Thyroid gland (tissue), 4 donors: ENCODE measurements around the gene TRIM41. TPM values are rescaled to one million over a fixed set of nuclear protein-coding genes. Genes with fewer than 3 reads are reported as not detected.
"Not testable (repeated sequence)": the region's sequence is repeated elsewhere in the genome, so short reads cannot be mapped to it uniquely, and the experiment has no call there.

Experiments used
- DNase-seq, 2 donors: peaks; one replicate each; pipeline ENCODE4 v3.0.0-alpha.2; 2019
- H3K27ac ChIP-seq, 3 donors: fragments of 200-600 bp; sonication (generic); 1 replicate in 2 of 3; 2 replicates in 1 of 3; pipeline ENCODE4 v1.5.1; 2016 to 2019; ENCODE audit warnings: mild to moderate bottlenecking in 1 of 3, moderate library complexity in 1 of 3
- H3K27me3 ChIP-seq: fragments of 200-600 bp; sonication (generic); one replicate; pipeline ENCODE4 v1.5.1; 2019
- H3K36me3 ChIP-seq, 2 donors: fragments of 200-600 bp; sonication (generic); one replicate each; pipeline ENCODE4 v1.5.1; 2016 to 2019
- H3K4me1 ChIP-seq, 2 donors: fragments of 200-600 bp; sonication (generic); one replicate each; pipeline ENCODE4 v1.5.1; 2017 to 2019
- H3K4me3 ChIP-seq, 3 donors: fragments of 200-600 bp; sonication (generic); replicated peaks in 1 of 3; 1 replicate in 2 of 3; 2 replicates in 1 of 3; pipeline ENCODE4 v1.5.1; 2016; ENCODE audit warnings: mild to moderate bottlenecking in 1 of 3
- H3K9me3 ChIP-seq: fragments of 200-600 bp; sonication (generic); one replicate; pipeline ENCODE4 v1.5.1; 2017
- POLR2A ChIP-seq, 2 donors: fragments of 450-650 bp; IDR thresholded peaks; one replicate each; pipeline ENCODE4 v1.6.1; 2017; ENCODE audit warnings: antibody characterized with exemption in 2 of 2, mild to moderate bottlenecking in 2 of 2, moderate library complexity in 1 of 2
- WGBS, 2 donors: methylation state at CpG; one replicate each; pipeline ENCODE4 v1.1.5; 2017; 5-methylcytosine and 5-hydroxymethylcytosine counted together
- intact Hi-C: fragments of 100-400 bp; cut with DNase I; formaldehyde crosslinking; loops from one replicate; pipeline ENCODE4 v1.15.1; 2023
- total RNA-seq, 4 donors: library from RNA; depleted of rRNA; stranded (reverse); fragments of >200 nt; gene quantifications; one replicate each; pipeline ENCODE4 v1.2.3, GENCODE V29; 2016
- TF ChIP-seq, protein P1 (sequence below), 6 experiments: fragments of 200-600 bp in 3 of 6; fragments of 450-650 bp in 3 of 6; sonication (generic) in 3 of 6; IDR thresholded peaks; one replicate each; pipeline ENCODE4 v1.5.1; 2016 to 2019; ENCODE audit warnings: antibody characterized with exemption in 6 of 6, mild to moderate bottlenecking in 2 of 6, inconsistent platforms in 1 of 6, moderate library complexity in 1 of 6

Gene TRIM41
- total RNA-seq, 4 donors from 2014 or later = 18.8 to 31.1 (median 22.8) TPM

- no peaks in the 10 kb centered on the region for H3K36me3 ChIP-seq
- DNase-seq = no peak
- no peaks in the 10 kb centered on the region for H3K27me3 ChIP-seq
- H3K4me1 ChIP-seq = no peaks in the 10 kb centered on the region
- H3K9me3 ChIP-seq = no peaks in the 10 kb centered on the region
- H3K4me3 ChIP-seq = no peak overlapping the region
- intact Hi-C loops = no loop called here
- no peak overlapping the region for H3K27ac ChIP-seq
- 90 to 94% methylated on average over 40 of the region's 40 CpGs for WGBS, 2 donors
- TF ChIP-seq, protein P1, sequence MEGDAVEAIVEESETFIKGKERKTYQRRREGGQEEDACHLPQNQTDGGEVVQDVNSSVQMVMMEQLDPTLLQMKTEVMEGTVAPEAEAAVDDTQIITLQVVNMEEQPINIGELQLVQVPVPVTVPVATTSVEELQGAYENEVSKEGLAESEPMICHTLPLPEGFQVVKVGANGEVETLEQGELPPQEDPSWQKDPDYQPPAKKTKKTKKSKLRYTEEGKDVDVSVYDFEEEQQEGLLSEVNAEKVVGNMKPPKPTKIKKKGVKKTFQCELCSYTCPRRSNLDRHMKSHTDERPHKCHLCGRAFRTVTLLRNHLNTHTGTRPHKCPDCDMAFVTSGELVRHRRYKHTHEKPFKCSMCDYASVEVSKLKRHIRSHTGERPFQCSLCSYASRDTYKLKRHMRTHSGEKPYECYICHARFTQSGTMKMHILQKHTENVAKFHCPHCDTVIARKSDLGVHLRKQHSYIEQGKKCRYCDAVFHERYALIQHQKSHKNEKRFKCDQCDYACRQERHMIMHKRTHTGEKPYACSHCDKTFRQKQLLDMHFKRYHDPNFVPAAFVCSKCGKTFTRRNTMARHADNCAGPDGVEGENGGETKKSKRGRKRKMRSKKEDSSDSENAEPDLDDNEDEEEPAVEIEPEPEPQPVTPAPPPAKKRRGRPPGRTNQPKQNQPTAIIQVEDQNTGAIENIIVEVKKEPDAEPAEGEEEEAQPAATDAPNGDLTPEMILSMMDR (IDR thresholded peaks at IDR 0.05) = no peak
- no peak for TF ChIP-seq POLR2A (IDR thresholded peaks at IDR 0.05)
Observed at GRCh38 chr5:181281077-181281983, 58.2 kb downstream of the TRIM41 start.

DNA sequence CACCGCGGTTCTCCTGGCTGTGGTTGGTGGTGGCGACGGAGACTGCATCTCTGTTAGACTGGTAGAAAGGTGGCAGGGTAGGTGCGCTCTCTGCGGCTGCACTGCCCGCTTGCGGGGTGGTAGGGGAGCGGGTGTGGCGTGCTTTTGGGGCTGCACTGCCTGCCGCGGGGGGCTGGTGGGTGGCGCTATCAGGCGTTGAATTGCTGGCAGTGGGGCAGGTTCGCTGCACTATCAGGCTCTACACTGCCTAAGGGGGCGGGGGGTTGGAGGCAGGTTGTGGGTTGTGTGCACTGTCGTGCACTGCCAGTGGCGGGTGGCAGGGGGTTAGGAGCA lies 58.9 kb downstream of the TRIM41 start:
- no peaks in the 10 kb centered on the region for H3K9me3 ChIP-seq
- H3K27ac ChIP-seq = no peak overlapping the region
- TF ChIP-seq, protein P1 (IDR thresholded peaks at IDR 0.05) = no peak
- no peak for TF ChIP-seq POLR2A (IDR thresholded peaks at IDR 0.05)
- intact Hi-C loops = no loop called here
- H3K27me3 ChIP-seq = no peaks in the 10 kb centered on the region
- no peaks in the 10 kb centered on the region for H3K4me1 ChIP-seq
- H3K36me3 ChIP-seq = no peaks in the 10 kb centered on the region
- no peak overlapping the region for H3K4me3 ChIP-seq
- DNase-seq = no peak
- 84 to 97% methylated on average over 16 to 18 of the region's 18 CpGs for WGBS, 2 donors

- 85 to 93% methylated on average over 9 to 13 of the region's 16 CpGs for WGBS, 2 donors
- H3K9me3 ChIP-seq, H3K4me1 ChIP-seq, H3K4me3 ChIP-seq, H3K27ac ChIP-seq, DNase-seq, H3K27me3 ChIP-seq, H3K36me3 ChIP-seq, intact Hi-C loops: not testable (repeated sequence)
Observed at GRCh38 chr5:181282415-181282814, 59.3 kb downstream of the TRIM41 start.

GRCh38 chr5:181282874-181283273 lies 59.8 kb downstream of the TRIM41 start:
- intact Hi-C loops = no loop called here
- no peak for DNase-seq
- no peak overlapping the region for H3K4me3 ChIP-seq
- 94 to 97% methylated on average over 6 to 7 of the region's 7 CpGs for WGBS, 2 donors
- no peaks in the 10 kb centered on the region for H3K9me3 ChIP-seq
- H3K4me1 ChIP-seq = no peaks in the 10 kb centered on the region
- no peaks in the 10 kb centered on the region for H3K27me3 ChIP-seq
- no peak for TF ChIP-seq POLR2A (IDR thresholded peaks at IDR 0.05)
- TF ChIP-seq, protein P1 (IDR thresholded peaks at IDR 0.05) = no peak
- no peaks in the 10 kb centered on the region for H3K36me3 ChIP-seq
- no peak overlapping the region for H3K27ac ChIP-seq

DNA sequence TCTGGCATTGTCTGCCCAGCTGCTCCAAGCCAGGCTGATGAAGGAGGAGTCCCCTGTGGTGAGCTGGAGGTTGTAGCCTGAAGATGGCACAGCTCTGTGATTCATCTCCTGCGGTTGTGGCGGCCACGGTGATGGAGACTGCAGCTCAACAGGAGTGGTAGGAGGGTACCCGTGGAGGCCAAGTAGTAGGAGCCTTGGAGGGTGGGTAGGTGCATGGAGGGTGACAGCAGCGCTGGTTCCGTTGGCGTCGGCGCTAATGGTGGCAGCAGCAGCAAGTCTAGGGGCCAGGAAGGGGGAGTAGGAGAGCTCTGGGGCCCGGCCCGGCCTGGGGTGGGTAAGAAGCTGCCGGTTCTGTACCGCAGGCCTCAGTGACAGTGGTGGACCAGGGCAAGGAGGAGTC lies 60.3 kb downstream of the TRIM41 start:
- Histone ChIP-seq H3K27me3 (no peaks in the 10 kb centered on the region), H3K4me3 (no peak overlapping the region), H3K4me1 (no peaks in the 10 kb centered on the region), H3K36me3 (no peaks in the 10 kb centered on the region), H3K27ac (no peak overlapping the region), H3K9me3 (no peaks in the 10 kb centered on the region)
- intact Hi-C loops = no loop called here
- no peak for TF ChIP-seq POLR2A (IDR thresholded peaks at IDR 0.05)
- TF ChIP-seq, protein P1 (IDR thresholded peaks at IDR 0.05) = no peak
- 87 to 89% methylated on average over 11 to 13 of the region's 13 CpGs for whole genome bisulfite sequencing, 2 donors
- no peak for DNase-seq

GRCh38 chr5:181283841-181284755 lies 61.0 kb downstream of the TRIM41 start:
- H3K27ac ChIP-seq, H3K36me3 ChIP-seq, DNase-seq, H3K27me3 ChIP-seq, intact Hi-C loops, H3K4me1 ChIP-seq, H3K4me3 ChIP-seq, H3K9me3 ChIP-seq: not testable (repeated sequence)
- 75 to 86% methylated on average over 3 to 4 of the region's 6 CpGs for WGBS, 2 donors
